ENCODE results near the gene CYP4F22.

- no peak for TF ChIP-seq CTCF (IDR thresholded peaks at IDR 0.05; ENCODE audit: control extremely low read depth in 1 of 3, insufficient read depth in 1 of 3, low read depth in 1 of 3, low read length in 3 of 3)
- TF ChIP-seq GABPA (IDR thresholded peaks at IDR 0.05; ENCODE audit: borderline replicate concordance, insufficient read depth, low read length) = no peak
- TF ChIP-seq RFX5 (IDR thresholded peaks at IDR 0.05; ENCODE audit: borderline replicate concordance, low read depth, low read length) = no peak
- no peak for TF ChIP-seq JUN (IDR thresholded peaks at IDR 0.05; ENCODE audit: low read depth, low read length)
- TF ChIP-seq TBP (IDR thresholded peaks at IDR 0.05; ENCODE audit: low read depth, low read length) = no peak
- no peak for TF ChIP-seq EGR1 (IDR thresholded peaks at IDR 0.05; ENCODE audit: borderline replicate concordance, low read depth, low read length)
- no peak for TF ChIP-seq ATF3 (IDR thresholded peaks at IDR 0.05; ENCODE audit: insufficient read depth, low read depth, low read length)
- no peak for TF ChIP-seq POLR2AphosphoS5 (IDR thresholded peaks at IDR 0.05; ENCODE audit: low read depth, low read length)
- no peak for TF ChIP-seq RAD21 (IDR thresholded peaks at IDR 0.05 in 1 of 2, conservative IDR thresholded peaks at IDR 0.05 in 1 of 2; ENCODE audit: low read depth in 2 of 2, low read length in 2 of 2)
- TF ChIP-seq POLR2A (IDR thresholded peaks at IDR 0.05; ENCODE audit: control extremely low read depth in 1 of 2, low read depth in 2 of 2, low read length in 2 of 2) = no peak
- TF ChIP-seq GTF2F1 (IDR thresholded peaks at IDR 0.05; ENCODE audit: borderline replicate concordance, low read depth, low read length) = no peak
- no peak for TF ChIP-seq EZH2 (IDR thresholded peaks at IDR 0.05; ENCODE audit: low read depth, low read length, severe bottlenecking)
- TF ChIP-seq SP1 (IDR thresholded peaks at IDR 0.05; ENCODE audit: low read depth, low read length) = no peak
- no peak for TF ChIP-seq MAX (IDR thresholded peaks at IDR 0.05)
Observed at GRCh38 chr19:15576526-15577156, 68.3 kb downstream of the CYP4F22 start.
